CD4-positive, alpha-beta T cell treated with Interleukin-6 for 4 hours (primary cell): ENCODE data around the gene NOM1.

ENCODE experiments used
- DNase-seq: peaks from one replicate; pipeline ENCODE4 v3.0.0-alpha.2; 2020; ENCODE audit warnings: mixed read lengths

The NOM1 gene

DNA sequence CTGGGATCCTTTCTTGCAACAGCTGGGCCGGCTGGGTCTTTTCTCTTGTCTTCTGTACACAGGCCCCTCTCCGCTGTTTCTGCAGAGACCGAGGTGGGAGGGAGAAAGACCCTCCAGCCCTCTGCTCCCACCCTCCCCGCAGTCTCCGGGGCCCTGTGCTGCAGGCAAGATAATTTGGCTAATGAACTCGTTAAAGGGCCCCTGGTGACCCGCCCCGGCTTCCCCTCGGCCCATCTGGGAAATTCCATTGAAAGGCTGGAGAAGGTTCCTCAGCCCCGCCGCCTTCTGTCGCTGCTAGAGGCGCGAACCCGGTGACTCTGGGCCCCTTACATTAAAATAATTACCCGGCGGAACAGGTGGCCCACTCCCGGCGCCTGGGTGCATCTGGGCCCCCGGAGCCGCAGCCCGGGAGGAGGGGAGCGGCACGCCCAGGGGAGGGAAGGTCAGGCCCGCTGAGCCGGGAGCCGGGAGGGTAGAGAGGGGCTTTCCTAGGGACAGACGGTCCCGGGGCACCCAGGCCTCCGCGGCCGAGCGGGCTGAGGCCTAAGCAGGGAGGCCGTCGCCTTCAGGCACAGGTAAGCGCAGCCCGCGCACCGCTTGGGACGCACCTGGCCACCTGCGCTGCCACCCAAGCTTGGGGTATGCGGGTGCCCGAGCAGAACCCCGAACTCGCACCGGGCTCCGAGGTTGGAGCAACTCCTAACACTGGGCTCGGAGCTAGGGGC is 68.3 kb downstream of the NOM1 start:
- DNase-seq: no peak

DNA sequence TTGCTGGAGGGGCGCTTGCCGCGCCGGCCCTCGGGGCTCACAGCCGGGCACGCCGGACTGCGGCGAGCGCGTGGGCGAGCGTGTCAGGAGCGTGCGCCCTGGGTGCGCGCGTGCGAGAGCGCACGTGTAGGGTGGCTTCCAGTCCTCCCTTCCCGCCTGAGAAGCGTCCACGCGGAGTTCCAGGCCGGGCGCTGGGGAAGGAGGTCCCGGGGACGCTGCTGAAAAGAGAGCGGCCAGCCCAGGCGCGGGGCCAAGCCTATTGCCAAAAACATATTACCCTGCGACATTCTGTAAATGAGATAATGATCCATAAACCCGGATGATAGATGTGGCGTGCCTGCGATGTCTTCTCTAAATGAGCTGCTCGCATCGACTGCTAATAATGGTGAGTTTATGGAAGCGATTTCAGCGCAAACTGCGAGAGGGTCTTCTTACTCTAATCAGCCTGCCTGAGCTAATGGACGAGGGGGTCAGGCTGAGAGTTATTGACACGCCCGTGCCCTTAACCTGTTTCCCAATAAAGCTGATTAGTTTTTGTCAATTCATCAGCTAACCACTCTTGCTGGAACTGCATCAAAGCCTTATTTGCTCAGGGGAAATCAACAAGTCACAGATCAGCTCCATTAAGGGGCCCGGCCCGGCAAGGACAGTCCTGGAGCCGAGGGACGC is 69.0 kb downstream of the NOM1 start:
- no peak for DNase-seq

DNA sequence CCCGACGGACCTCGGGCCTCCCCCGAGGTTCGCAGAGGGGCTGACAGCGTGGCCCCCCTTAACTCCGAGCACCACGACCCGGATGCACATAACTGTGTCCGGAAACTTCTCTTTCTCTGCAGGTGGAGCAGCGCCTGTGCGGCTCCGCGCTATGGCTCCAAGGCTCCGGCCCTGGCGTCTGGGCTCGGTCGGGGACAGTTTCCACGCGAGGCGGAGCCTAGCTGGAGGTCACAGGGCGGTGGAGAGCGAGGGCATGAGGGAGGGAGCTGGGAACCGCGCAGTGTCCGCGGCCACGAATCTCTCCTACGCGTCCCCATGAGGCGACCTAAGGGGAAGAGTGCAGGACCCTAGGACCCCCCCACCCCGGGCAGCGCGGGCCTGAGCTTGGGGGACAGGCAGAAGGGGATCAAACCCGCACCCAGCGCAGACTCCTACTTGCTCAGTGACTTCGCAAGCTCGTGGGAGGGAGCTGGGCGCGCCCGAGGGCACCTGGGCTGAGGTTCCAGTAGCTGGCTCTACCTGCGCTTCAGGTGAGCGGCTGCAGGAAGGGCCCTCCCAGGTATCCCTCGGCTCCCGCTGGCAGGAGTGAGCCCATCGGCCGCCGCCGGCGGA is 69.6 kb downstream of the NOM1 start:
- no peak for DNase-seq

DNA sequence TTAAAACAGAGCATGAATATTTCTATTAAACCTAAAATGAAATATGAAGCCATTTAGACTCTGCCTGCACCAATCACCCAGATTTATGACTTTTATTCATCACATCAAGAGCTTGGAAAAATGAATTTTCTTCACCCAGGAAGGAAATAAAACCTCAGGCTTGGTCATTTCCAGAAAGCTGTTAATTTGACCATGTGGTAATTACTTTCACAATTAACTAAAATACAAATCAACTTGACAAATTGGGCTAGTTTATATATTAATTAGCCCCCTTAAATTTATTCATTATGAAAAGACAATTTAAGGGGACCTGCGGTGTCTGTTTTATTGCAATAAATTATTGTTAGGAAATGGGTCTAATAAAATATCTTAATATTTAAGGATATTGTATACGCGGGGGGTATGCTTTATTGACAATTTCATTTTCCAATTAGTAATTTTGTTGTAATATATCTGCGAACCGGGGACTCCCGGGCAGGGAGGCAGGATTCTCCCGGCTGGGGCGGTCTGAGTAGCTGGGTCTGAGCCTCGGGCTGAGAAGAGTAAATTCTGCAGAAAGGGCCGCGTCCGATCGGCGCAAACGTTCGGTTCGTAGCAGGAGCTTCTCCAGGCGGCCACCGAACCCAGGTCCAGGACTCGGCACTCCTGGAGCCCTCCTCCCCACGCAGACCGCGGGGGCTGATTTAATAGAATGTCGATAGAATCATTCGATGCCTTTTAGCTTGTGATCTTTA is 70.4 kb downstream of the NOM1 start:
- DNase-seq: no peak

DNA sequence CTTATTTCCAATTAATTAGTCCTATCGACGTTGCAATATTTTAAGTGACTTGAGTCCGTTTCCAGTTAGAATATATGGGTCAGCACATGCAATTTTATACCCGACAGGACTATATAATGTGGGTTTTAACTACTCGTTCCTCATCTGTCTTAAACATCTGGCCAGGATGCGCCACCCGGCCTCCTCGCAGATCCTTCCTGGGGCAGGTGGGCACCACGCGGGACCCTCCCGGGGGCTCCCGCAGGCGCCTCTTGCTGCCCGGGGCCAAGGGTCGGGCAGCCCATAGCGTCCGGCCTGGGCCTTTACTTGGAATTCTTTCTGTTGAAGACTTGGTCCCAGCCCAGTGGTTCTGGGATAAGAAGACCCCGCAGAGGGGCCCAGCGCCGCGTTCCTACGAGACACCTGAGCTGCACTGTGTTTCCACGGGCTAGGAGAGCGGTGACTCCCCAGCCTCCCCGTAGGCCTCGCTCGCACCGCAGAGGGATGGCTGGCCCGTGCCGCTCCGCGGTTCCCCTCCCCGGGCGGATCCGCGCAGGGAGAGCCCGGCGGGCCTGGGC is 71.1 kb downstream of the NOM1 start:
- no peak for DNase-seq

DNA sequence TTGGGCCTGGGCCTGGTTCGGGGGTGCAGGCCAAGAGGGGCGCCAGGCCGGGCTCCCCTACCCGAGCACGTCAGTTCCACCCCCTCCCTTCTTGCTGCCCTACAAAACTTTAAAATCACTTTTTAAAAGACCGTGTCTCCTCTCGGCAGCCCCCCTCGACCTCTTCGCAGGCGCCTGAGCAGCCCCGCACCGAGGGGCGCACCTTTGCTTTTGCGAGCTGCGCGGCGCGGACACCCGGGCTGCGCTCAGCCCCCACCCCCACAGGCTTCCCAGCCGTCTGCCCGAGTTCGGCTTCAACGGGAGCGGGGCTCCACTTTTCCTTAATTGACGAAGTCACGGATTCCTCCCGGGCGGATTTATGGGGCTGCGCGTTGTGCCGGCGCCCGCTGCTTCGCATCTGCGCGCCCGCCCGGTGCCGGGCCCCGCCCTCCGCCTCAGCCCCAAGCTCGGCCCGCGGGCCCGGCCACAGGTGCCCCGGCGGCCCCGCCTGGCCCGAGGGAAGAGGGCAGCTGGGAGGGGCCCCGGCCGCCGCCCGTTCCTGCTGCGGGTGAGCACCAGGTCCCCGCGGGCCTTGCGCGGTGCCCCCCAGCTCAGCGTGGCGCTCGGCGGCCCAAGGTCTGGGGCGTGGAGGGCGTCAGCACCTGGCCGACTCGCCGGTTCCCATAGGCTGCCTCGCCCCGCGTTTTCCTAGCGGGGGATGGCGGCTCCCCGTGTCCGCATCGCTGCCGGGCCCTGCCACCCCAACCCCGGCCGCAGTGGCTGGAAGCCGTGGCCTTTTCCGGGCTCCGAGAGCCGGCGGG is 71.8 kb downstream of the NOM1 start:
- DNase-seq: no peak

DNA sequence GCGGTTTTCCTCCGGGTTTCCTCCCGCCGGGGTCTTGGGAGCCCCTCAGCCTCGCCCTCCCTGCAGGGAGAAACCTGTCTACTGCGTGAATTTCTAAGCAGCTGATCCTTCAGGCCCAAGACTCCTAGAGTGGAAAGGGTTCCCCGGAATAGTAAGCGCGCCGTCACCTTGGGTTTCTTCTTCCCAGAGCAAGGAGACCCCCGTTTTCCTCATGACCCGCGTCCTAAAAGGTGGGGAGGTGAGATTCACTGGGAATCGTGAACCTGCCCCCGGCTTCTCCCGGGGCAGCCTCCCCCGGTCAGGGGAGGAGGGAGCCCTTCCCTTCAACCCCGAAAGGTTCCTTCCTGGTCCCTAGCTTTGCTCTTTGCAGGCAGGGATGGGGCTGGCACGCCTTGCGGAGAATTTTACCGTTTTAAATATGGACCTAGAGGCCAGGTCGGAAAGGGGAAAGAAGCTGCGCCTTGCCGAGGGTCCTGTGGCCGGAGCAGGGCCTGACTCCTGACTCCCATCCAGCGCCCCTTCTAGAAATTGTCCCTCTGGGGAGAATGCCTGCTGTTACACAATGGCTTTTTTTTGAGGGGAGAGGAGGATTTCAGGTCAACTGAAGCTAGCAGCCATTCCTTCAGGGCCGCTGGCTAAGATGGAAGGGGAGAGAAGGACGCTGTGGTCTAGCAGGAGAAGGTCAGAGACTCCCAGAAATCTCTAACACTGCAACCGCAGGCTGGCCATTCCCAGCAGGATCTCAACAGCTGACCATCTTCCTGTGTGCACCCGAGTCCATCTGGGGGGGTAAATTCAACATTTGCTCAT is 72.6 kb downstream of the NOM1 start:
- DNase-seq: no peak
